K562 (cell line): ENCODE results near the gene REM2. TPM values are rescaled to one million over a fixed set of nuclear protein-coding genes. Genes with fewer than 3 reads are reported as not detected.

Experiments
- BRF1 ChIP-seq: IDR thresholded peaks from 3 replicates; pipeline ENCODE4 v1.6.1; 2011; ENCODE audit warnings: borderline replicate concordance, mild to moderate bottlenecking; ENCODE audit not compliant: insufficient read length; ENCODE audit errors: extremely low read depth
- CBX2 ChIP-seq: fragments of 200-600 bp; sonication (generic); IDR thresholded peaks from one replicate; pipeline ENCODE4 v1.6.1; 2012; ENCODE audit warnings: mild to moderate bottlenecking, low read length, inconsistent platforms; ENCODE audit not compliant: insufficient read depth, poor library complexity, severe bottlenecking
- E2F4 ChIP-seq: sonication (generic); formaldehyde crosslinking; IDR thresholded peaks from 2 replicates; pipeline ENCODE4 v1.8.0; 2022; ENCODE audit warnings: mild to moderate bottlenecking, low read depth, missing genetic modification reagents
- EGR1 ChIP-seq: fragments of 450-650 bp; conservative IDR thresholded peaks from 2 replicates; pipeline ENCODE4 v1.6.1; 2017; ENCODE audit warnings: mild to moderate bottlenecking
- ELF4 ChIP-seq: fragments of 450-650 bp; formaldehyde crosslinking; IDR thresholded peaks from 2 replicates; pipeline ENCODE4 v1.4.0; 2022; ENCODE audit warnings: missing genetic modification characterization
- FOXJ2 ChIP-seq: fragments of 200-800 bp; sonication (Bioruptor generic); IDR thresholded peaks from 2 replicates; pipeline ENCODE4 v1.6.1; 2016; ENCODE audit warnings: missing genetic modification characterization, missing compliant biosample characterization
- LCOR ChIP-seq: sonication (generic); formaldehyde crosslinking; IDR thresholded peaks from 2 replicates; pipeline ENCODE4 v1.8.0; 2022; ENCODE audit warnings: mild to moderate bottlenecking, missing genetic modification reagents
- MLLT1 ChIP-seq, 2 experiments: fragments of 450-650 bp; IDR thresholded peaks; 2 replicates each; pipeline ENCODE4 v1.6.1; 2016
- NFIC ChIP-seq: fragments of 450-650 bp; IDR thresholded peaks from 2 replicates; pipeline ENCODE4 v1.6.1; 2017; ENCODE audit warnings: mild to moderate bottlenecking, inconsistent platforms
- OTX1 ChIP-seq: fragments of 450-650 bp; formaldehyde crosslinking; IDR thresholded peaks from 2 replicates; pipeline ENCODE4 v1.4.0; 2022; ENCODE audit warnings: mild to moderate bottlenecking
- POLR2AphosphoS5 ChIP-seq: IDR thresholded peaks from 2 replicates; pipeline ENCODE4 v1.6.1; 2011; ENCODE audit warnings: mild to moderate bottlenecking, low read depth, low read length, moderate library complexity; ENCODE audit not compliant: control insufficient read depth, insufficient read depth
- POLR2G ChIP-seq: fragments of 200-400 bp; formaldehyde crosslinking; IDR thresholded peaks from 2 replicates; pipeline ENCODE4 v1.6.1; 2017; ENCODE audit warnings: low read depth, mild to moderate bottlenecking, antibody characterized with exemption, low read length, moderate library complexity
- RBM39 ChIP-seq: fragments of 200-400 bp; formaldehyde crosslinking; optimal IDR thresholded peaks from 2 replicates; pipeline ENCODE3; 2018; ENCODE audit warnings: low read depth, low read length
- RHOXF2B ChIP-seq: fragments of 250-450 bp; sonication (Bioruptor Pico); conservative IDR thresholded peaks from 2 replicates; pipeline ENCODE4 v1.5.1; 2021
- RREB1 ChIP-seq: fragments of 250-450 bp; sonication (Bioruptor Pico); IDR thresholded peaks from 2 replicates; pipeline ENCODE4 v1.4.0; 2020
- TRIM24 ChIP-seq, 2 experiments: fragments of 450-650 bp; IDR thresholded peaks; 2 replicates each; pipeline ENCODE4 v1.6.1; 2016
- ZBTB43 ChIP-seq: sonication (generic); formaldehyde crosslinking; IDR thresholded peaks from 2 replicates; pipeline ENCODE4 v1.8.0; 2023; ENCODE audit warnings: mild to moderate bottlenecking, missing genetic modification reagents
- ZNF263 ChIP-seq: sonication (generic); formaldehyde crosslinking; IDR thresholded peaks from 2 replicates; pipeline ENCODE4 v1.8.0; 2022; ENCODE audit warnings: mild to moderate bottlenecking, missing genetic modification reagents, borderline replicate concordance
- ZNF77 ChIP-seq: fragments of 250-450 bp; sonication (Bioruptor Pico); IDR thresholded peaks from 2 replicates; pipeline ENCODE4 v1.5.0; 2020
- polyA plus RNA-seq, 8 experiments: library from polyadenylated mRNA; depleted of rRNA in 4 of 8; stranded (reverse) in 5 of 8; unstranded in 3 of 8; fragments of >200 nt; fragmentation: Nextera tagmentation in 2 of 8; fragmentation: Illumina TruSeq in 1 of 8; extraction: Ambion mirVana in 2 of 8; extraction: Trizol in 1 of 8; gene quantifications; 2 replicates each; pipeline versions ENCODE4 v1.2.1 to v1.2.3, GENCODE V29; 2011 to 2014; ENCODE audit warnings: inconsistent platforms in 1 of 8, missing spikeins in 1 of 8
- total RNA-seq, 7 experiments: library from RNA; depleted of rRNA in 6 of 7; stranded (reverse); fragments of >200 nt in 6 of 7; fragmentation: Illumina TruSeq in 2 of 7; extraction: Trizol in 2 of 7; gene quantifications; 2 replicates each; pipeline versions ENCODE4 v1.2.1 to v1.2.3, GENCODE V29; 2011 to 2021; ENCODE audit warnings: low replicate concordance in 1 of 7

REM2 gene
- total and polyA plus RNA-seq, 9 of the 15 experiments (the other 6 are each of a cell fraction or from before 2014, with no cell fraction given) = 0.18 to 1.0 (median 0.38) TPM

- TF ChIP-seq POLR2G (peak; percentile 60), MLLT1 (IDR thresholded peaks at IDR 0.05) (no peak), ZNF77 (CRISPR knock-in tag) (no peak), ZBTB43 (CRISPR knock-in tag) (no peak), POLR2AphosphoS5 (no peak), NFIC (peak; percentile 92), RREB1 (CRISPR knock-in tag) (no peak), EGR1 (0 out of 2 replicates have a peak, but pooled peaks have one; percentile 12), ELF4 (CRISPR knock-in tag) (0 out of 2 replicates have a peak, but pooled peaks have one; percentile 17), CBX2 (no peak), ZNF263 (CRISPR knock-in tag) (no peak), LCOR (CRISPR knock-in tag) (no peak), TRIM24 (IDR thresholded peaks at IDR 0.05) (no peak), RBM39 (peak; percentile 22), E2F4 (no peak), FOXJ2 (tag) (no peak), RHOXF2B (no peak), BRF1 (no peak), OTX1 (CRISPR knock-in tag) (no peak)
Observed at GRCh38 chr14:22883173-22883976, at the start of gene REM2 (continued).
